H1 (cell line): ENCODE data around the gene APOC4. TPM values are rescaled to one million over a fixed set of nuclear protein-coding genes. Genes with fewer than 3 reads are reported as not detected.
"Not testable (repeated sequence)": the region's sequence is repeated elsewhere in the genome, so short reads cannot be mapped to it uniquely, and the experiment has no call there.

ENCODE experiments used
- CTCF ChIA-PET: fragments of 300-600 bp; sonication (Branson Sonifier 250); formaldehyde crosslinking; loops from one replicate; lab custom pipeline; 2021; ENCODE audit not compliant: partially characterized antibody; lab: Charles Lee
- POLR2A ChIA-PET: fragments of 300-600 bp; sonication (Branson Sonifier 250); formaldehyde crosslinking; loops from one replicate; lab custom pipeline; 2021; ENCODE audit warnings: inconsistent platforms; ENCODE audit not compliant: partially characterized antibody; lab: Charles Lee
- DNase-seq, 2 experiments: peaks; one replicate each; pipeline versions ENCODE4 v3.0.0 to v3.0.0-alpha.2; 2010 to 2022; ENCODE audit warnings: low spot score in 2 of 2, low read depth in 1 of 2, mixed read lengths in 1 of 2
- FAIRE-seq: peaks from 2 replicates; lab custom pipeline; 2011; peaks lifted over from hg19 to GRCh38; lab: Jason Lieb, UNC
- H2AFZ ChIP-seq: 2 replicates; pipeline ENCODE4 v1.8.1; 2012; ENCODE audit warnings: low read length, inconsistent platforms
- H2AK5ac ChIP-seq: 2 replicates; pipeline ENCODE4 v1.6.1; 2013; ENCODE audit warnings: low read depth, low read length
- H2BK120ac ChIP-seq: replicated peaks from 2 replicates; pipeline ENCODE3; 2013; ENCODE audit warnings: low read depth, low read length, inconsistent platforms
- H2BK12ac ChIP-seq: 2 replicates; pipeline ENCODE4 v1.6.1; 2013; ENCODE audit warnings: low read depth, low read length
- H2BK15ac ChIP-seq: 2 replicates; pipeline ENCODE4 v1.6.1; 2013; ENCODE audit warnings: low read length
- H2BK20ac ChIP-seq: 2 replicates; pipeline ENCODE4 v1.6.1; 2013; ENCODE audit warnings: low read length
- H2BK5ac ChIP-seq: 2 replicates; pipeline ENCODE4 v1.6.1; 2013; ENCODE audit warnings: low read depth, low read length
- H3K14ac ChIP-seq: 2 replicates; pipeline ENCODE4 v1.6.1; 2013; ENCODE audit warnings: inconsistent platforms; ENCODE audit not compliant: insufficient read length
- H3K18ac ChIP-seq: 2 replicates; pipeline ENCODE4 v1.6.1; 2013; ENCODE audit warnings: low read length; ENCODE audit errors: extremely low read depth
- H3K23ac ChIP-seq: 2 replicates; pipeline ENCODE4 v1.6.1; 2013; ENCODE audit warnings: inconsistent platforms; ENCODE audit not compliant: insufficient read length
- H3K23me2 ChIP-seq: 2 replicates; pipeline ENCODE4 v1.6.1; 2013; ENCODE audit warnings: low read depth, low read length
- H3K27ac ChIP-seq: 2 replicates; pipeline ENCODE4 v1.6.1; 2011; ENCODE audit warnings: low read depth, low read length, inconsistent platforms
- H3K27me3 ChIP-seq, 4 experiments: replicated peaks in 1 of 4; 1 replicate in 1 of 4; 2 replicates in 3 of 4; pipeline versions ENCODE4 v1.6.1 to v1.8.1; 2011 to 2013; ENCODE audit warnings: low read length in 3 of 4, mild to moderate bottlenecking in 3 of 4, inconsistent platforms in 2 of 4, mixed read lengths in 2 of 4, moderate library complexity in 1 of 4; ENCODE audit not compliant: control insufficient read depth in 3 of 4, insufficient read depth in 3 of 4; ENCODE audit errors: extremely low read depth in 1 of 4
- H3K36me3 ChIP-seq, 4 experiments: 2 replicates each; pipeline versions ENCODE4 v1.6.1 to v1.8.1; 2011 to 2013; ENCODE audit warnings: mild to moderate bottlenecking in 4 of 4, low read length in 3 of 4, moderate library complexity in 2 of 4, control low read depth in 1 of 4, inconsistent platforms in 1 of 4; ENCODE audit not compliant: insufficient read depth in 4 of 4, control insufficient read depth in 2 of 4
- H3K4ac ChIP-seq: replicated peaks from 2 replicates; pipeline ENCODE3; 2013; ENCODE audit warnings: low read length, low read depth, mixed read lengths, inconsistent platforms; ENCODE audit not compliant: insufficient read length
- H3K4me1 ChIP-seq, 4 experiments: replicated peaks in 1 of 4; 1 replicate in 1 of 4; 2 replicates in 3 of 4; pipeline versions ENCODE4 v1.6.1 to v1.8.1; 2011 to 2013; ENCODE audit warnings: low read length in 3 of 4, inconsistent platforms in 2 of 4, mixed read lengths in 1 of 4; ENCODE audit not compliant: insufficient read depth in 4 of 4, control insufficient read depth in 3 of 4
- H3K4me2 ChIP-seq, 2 experiments: 2 replicates each; pipeline versions ENCODE4 v1.6.1 to v1.8.1; 2011 to 2013; ENCODE audit warnings: low read depth in 2 of 2, low read length in 2 of 2, control low read depth in 1 of 2, inconsistent platforms in 1 of 2, mild to moderate bottlenecking in 1 of 2; ENCODE audit not compliant: insufficient read depth in 1 of 2
- H3K4me3 ChIP-seq, 4 experiments: fragments of 200-600, 300-600 bp in 1 of 4; sonication (generic), shearing (Covaris generic), sonication (Bioruptor Twin) in 1 of 4; 2 replicates each; pipeline versions ENCODE4 v1.5.1 to v1.8.1; 2011 to 2016; ENCODE audit warnings: low read length in 4 of 4, low read depth in 3 of 4, control low read depth in 2 of 4, inconsistent platforms in 2 of 4, mild to moderate bottlenecking in 2 of 4, mixed read lengths in 1 of 4, moderate library complexity in 1 of 4; ENCODE audit not compliant: insufficient read depth in 2 of 4; ENCODE audit errors: extremely low read depth in 1 of 4
- H3K56ac ChIP-seq: replicated peaks from 2 replicates; pipeline ENCODE3; 2013; ENCODE audit warnings: low read depth, mild to moderate bottlenecking, mixed read lengths, low read length, inconsistent platforms; ENCODE audit not compliant: insufficient read length
- H3K79me1 ChIP-seq: 2 replicates; pipeline ENCODE4 v1.6.1; 2013; ENCODE audit warnings: low read depth, low read length, control low read depth
- H3K79me2 ChIP-seq, 2 experiments: 2 replicates each; pipeline versions ENCODE4 v1.6.1 to v1.8.1; 2012 to 2013; ENCODE audit warnings: low read length in 2 of 2, mild to moderate bottlenecking in 2 of 2, inconsistent platforms in 1 of 2; ENCODE audit not compliant: insufficient read depth in 2 of 2, control insufficient read depth in 1 of 2
- H3K9ac ChIP-seq, 4 experiments: replicated peaks in 1 of 4; 1 replicate in 1 of 4; 2 replicates in 3 of 4; pipeline versions ENCODE4 v1.6.1 to v1.8.1; 2011 to 2013; ENCODE audit warnings: low read depth in 3 of 4, low read length in 3 of 4, control low read depth in 2 of 4, mild to moderate bottlenecking in 2 of 4, moderate library complexity in 2 of 4, inconsistent platforms in 1 of 4; ENCODE audit errors: extremely low read depth in 1 of 4
- H3K9me3 ChIP-seq, 2 experiments: 2 replicates each; pipeline versions ENCODE4 v1.6.1 to v1.8.1; 2012 to 2013; ENCODE audit warnings: mild to moderate bottlenecking in 2 of 2, moderate library complexity in 2 of 2, control low read depth in 1 of 2, inconsistent platforms in 1 of 2, low read depth in 1 of 2, low read length in 1 of 2, mixed read lengths in 1 of 2; ENCODE audit not compliant: insufficient read depth in 2 of 2
- H4K20me1 ChIP-seq, 2 experiments: replicated peaks in 1 of 2; 2 replicates each; pipeline versions ENCODE3 to v1.8.1; 2011 to 2013; ENCODE audit warnings: inconsistent platforms in 2 of 2, low read length in 2 of 2, mild to moderate bottlenecking in 1 of 2; ENCODE audit not compliant: insufficient read depth in 2 of 2, control insufficient read depth in 1 of 2
- H4K5ac ChIP-seq: 2 replicates; pipeline ENCODE4 v1.6.1; 2013; ENCODE audit warnings: low read length, low read depth, mixed read lengths, inconsistent platforms; ENCODE audit not compliant: insufficient read length
- H4K8ac ChIP-seq: 2 replicates; pipeline ENCODE4 v1.8.0; 2013; ENCODE audit warnings: mild to moderate bottlenecking, moderate library complexity, low read length, inconsistent platforms; ENCODE audit not compliant: insufficient read depth; ENCODE audit errors: extremely low read depth
- H4K91ac ChIP-seq: replicated peaks from 2 replicates; pipeline ENCODE3; 2013; ENCODE audit warnings: low read length, mixed read lengths, inconsistent platforms; ENCODE audit not compliant: insufficient read length
- WGBS, 2 experiments: shearing (Covaris generic) in 1 of 2; methylation state at CpG; one replicate each; pipeline versions ENCODE4 v1.1.6 to v1.1.7; 2013 to 2015; ENCODE audit warnings: low lambda C conversion rate in 2 of 2, mixed read lengths in 2 of 2, inconsistent platforms in 1 of 2, low coverage in 1 of 2, missing lambda C conversion rate in 1 of 2; ENCODE audit not compliant: insufficient replicate concordance in 2 of 2, insufficient coverage in 1 of 2, insufficient read length in 1 of 2; ENCODE audit errors: extremely low coverage in 1 of 2, missing lambda C conversion rate in 1 of 2; 5-methylcytosine and 5-hydroxymethylcytosine counted together
- polyA plus RNA-seq, 7 experiments: library from polyadenylated mRNA; depleted of rRNA in 3 of 7; stranded (reverse) in 5 of 7; unstranded in 2 of 7; fragments of >200 nt in 5 of 7; fragments of 200-250 nt in 2 of 7; gene quantifications; 1 replicate in 5 of 7; 2 replicates in 1 of 7; 4 replicates in 1 of 7; pipeline versions ENCODE4 v1.2.1 to v1.2.3, GENCODE V29; 2011 to 2013; ENCODE audit warnings: missing spikeins in 2 of 7, mixed read lengths in 2 of 7
- total RNA-seq: library from RNA; stranded (reverse); fragmentation: NEBNext Ultra II Directional; extraction: Animal tissue kit (Norgen Biotek cat#: 25700); gene quantifications from 2 replicates; pipeline ENCODE4 v1.2.1, GENCODE V29; 2021

The APOC4 gene
- total and polyA plus RNA-seq, 2 of the 8 experiments (the other 6 are each of a cell fraction or from before 2014, with no cell fraction given) = not detected

GRCh38 chr19:44913512-44914432 lies 28.3 kb upstream of the APOC4 start:
- ChIA-PET CTCF (interaction anchor here (0.9 to 15.2 kb wide), 5 partner anchors 10 to 75 kb away, joined by 3 to 201 read pairs (median 13); partner anchors contain the start of gene CLPTM1), POLR2A (interaction anchor here (0.6 to 4.9 kb wide), 7 partner anchors 9 to 92 kb away, joined by 3 to 50 read pairs (median 4); partner anchors contain the start of genes APOE, CLPTM1 and TOMM40)
- H3K14ac ChIP-seq, H3K23ac ChIP-seq, H4K20me1 ChIP-seq, H3K79me1 ChIP-seq, H2BK20ac ChIP-seq, FAIRE-seq, H3K27ac ChIP-seq, H3K79me2 ChIP-seq, H3K27me3 ChIP-seq, DNase-seq, H4K8ac ChIP-seq, H2BK120ac ChIP-seq, H3K23me2 ChIP-seq, H3K36me3 ChIP-seq, H2AFZ ChIP-seq, H4K5ac ChIP-seq, H3K56ac ChIP-seq, H3K9me3 ChIP-seq: not testable (repeated sequence)
- H3K4ac ChIP-seq = peak overlapping the region; percentile 46
- H3K9ac ChIP-seq = peak overlapping the region in 1 of 4 experiments; percentile 8; a peak in 2 of 7 replicates
- peak overlapping the region; percentile 97; the same call in 1 of the 2 replicates for H2BK15ac ChIP-seq
- H3K4me3 ChIP-seq = peak overlapping the region; percentile 41 to 76 (median 56)
- H3K4me1 ChIP-seq = peaks cover 4 to 17% (median 6%) of the 10 kb centered on the region in 4 experiments
- 68% methylated on average over 22 of the region's 23 CpGs; no CpG with 5 or more reads in 1 of the 2 experiments for WGBS, 2 experiments
- peak overlapping the region; percentile 95; the same call in 1 of the 2 replicates for H3K18ac ChIP-seq
- peak overlapping the region; percentile 17 for H4K91ac ChIP-seq
- H2BK12ac ChIP-seq = 0 out of 2 replicates have a peak overlapping the region, but pooled peaks have one; percentile 75
- 0 out of 2 replicates have a peak overlapping the region, but pooled peaks have one; percentile 48 for H2AK5ac ChIP-seq
- H3K4me2 ChIP-seq = peak overlapping the region; percentile 70 to 89
- peak overlapping the region; percentile 83; the same call in 1 of the 2 replicates for H2BK5ac ChIP-seq
